Gastrocnemius medialis (tissue), 4 donors: ENCODE data around the gene TFDP2. TPM values are rescaled to one million over a fixed set of nuclear protein-coding genes. Genes with fewer than 3 reads are reported as not detected.

Source experiments
- ATAC-seq, 2 donors: fragments of 150-250 bp; one replicate each; pipeline ENCODE4 v1.9.1; 2016
- DNase-seq, 2 donors: peaks; one replicate each; pipeline ENCODE4 v3.0.0-alpha.2; 2019
- H3K27ac ChIP-seq, 4 donors: fragments of 200-600 bp; sonication (generic); 1 replicate in 1 of 4; 2 replicates in 3 of 4; pipeline ENCODE4 v1.5.1; 2016 to 2018; ENCODE audit warnings: mild to moderate bottlenecking in 2 of 4, moderate library complexity in 1 of 4
- H3K27me3 ChIP-seq, 3 donors: fragments of 200-600 bp; sonication (generic) in 2 of 3; 1 replicate in 1 of 3; 2 replicates in 2 of 3; pipeline versions ENCODE4 v1.5.1 to v1.6.0; 2016 to 2019; ENCODE audit warnings: mild to moderate bottlenecking in 1 of 3, moderate library complexity in 1 of 3
- H3K36me3 ChIP-seq, 2 donors: fragments of 200-600 bp; sonication (generic) in 1 of 2; one replicate each; pipeline ENCODE4 v1.5.1; 2017 to 2018
- H3K4me1 ChIP-seq, 2 donors: fragments of 200-600 bp; sonication (generic) in 1 of 2; one replicate each; pipeline ENCODE4 v1.5.1; 2016 to 2017; ENCODE audit warnings: mild to moderate bottlenecking in 2 of 2
- H3K4me3 ChIP-seq, 4 donors: fragments of 200-600 bp; sonication (generic) in 3 of 4; 1 replicate in 1 of 4; 2 replicates in 3 of 4; pipeline ENCODE4 v1.5.1; 2016 to 2019; ENCODE audit warnings: mild to moderate bottlenecking in 2 of 4
- H3K9me3 ChIP-seq, 3 donors: fragments of 200-600 bp; sonication (generic) in 2 of 3; 1 replicate in 1 of 3; 2 replicates in 2 of 3; pipeline ENCODE4 v1.5.1; 2016 to 2019
- POLR2A ChIP-seq, 2 donors: fragments of 450-650 bp; IDR thresholded peaks; one replicate each; pipeline ENCODE4 v1.6.1; 2017; ENCODE audit warnings: antibody characterized with exemption in 2 of 2, mild to moderate bottlenecking in 2 of 2, moderate library complexity in 2 of 2
- in situ Hi-C, 4 donors: fragments of 200-750 bp; cut with MboI; loops; one replicate each; pipeline versions ENCODE4 v1.15.0 to v1.8.0; 2017; ENCODE audit warnings: low sequenced_read_pairs in 4 of 4
- intact Hi-C: fragments of 100-400 bp; cut with DNase I; formaldehyde crosslinking; loops from one replicate; pipeline ENCODE4 v1.15.1; 2023; ENCODE audit warnings: low total_unique reads
- total RNA-seq, 4 donors: library from RNA; depleted of rRNA; stranded (reverse); fragments of >200 nt; gene quantifications; one replicate each; pipeline versions ENCODE4 v1.1.0 to v1.2.3, GENCODE V29; 2016
- TF ChIP-seq, protein P1 (sequence below), 5 experiments: fragments of 450-650 bp in 3 of 5; fragments of 200-600 bp in 2 of 5; sonication (generic) in 2 of 5; IDR thresholded peaks in 4 of 5; conservative IDR thresholded peaks in 1 of 5; 1 replicate in 4 of 5; 2 replicates in 1 of 5; pipeline ENCODE4 v1.5.1; 2016 to 2019; ENCODE audit warnings: antibody characterized with exemption in 5 of 5, mild to moderate bottlenecking in 3 of 5, moderate library complexity in 3 of 5

Gene TFDP2
- total RNA-seq, 4 donors from 2014 or later: 43.0 to 125 (median 52.4) TPM

DNA sequence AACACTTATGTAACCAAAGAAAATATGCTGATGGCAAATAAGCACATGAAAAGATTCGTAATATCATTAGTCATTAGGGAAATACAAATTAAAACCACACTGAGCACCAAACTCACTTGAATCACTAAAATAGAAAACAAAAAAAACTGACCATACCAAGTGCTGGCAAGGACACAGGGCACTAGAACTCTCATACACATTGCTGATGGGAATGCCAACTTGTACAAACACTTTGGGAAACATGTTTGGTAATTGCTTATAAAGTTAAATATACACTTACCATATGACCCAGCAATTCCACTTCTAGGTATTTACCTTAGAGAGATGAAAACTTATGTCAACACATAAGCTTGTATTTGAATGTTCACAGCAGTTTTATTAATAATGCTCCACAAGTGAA is 95.5 kb downstream of the TFDP2 start:
- in situ Hi-C loops: no loop called here
- ATAC-seq (no peak), DNase-seq (no peak)
- no peaks in the 10 kb centered on the region for H3K36me3 ChIP-seq
- no peak overlapping the region for H3K27ac ChIP-seq
- no peak overlapping the region for H3K4me3 ChIP-seq
- TF ChIP-seq, protein P1, sequence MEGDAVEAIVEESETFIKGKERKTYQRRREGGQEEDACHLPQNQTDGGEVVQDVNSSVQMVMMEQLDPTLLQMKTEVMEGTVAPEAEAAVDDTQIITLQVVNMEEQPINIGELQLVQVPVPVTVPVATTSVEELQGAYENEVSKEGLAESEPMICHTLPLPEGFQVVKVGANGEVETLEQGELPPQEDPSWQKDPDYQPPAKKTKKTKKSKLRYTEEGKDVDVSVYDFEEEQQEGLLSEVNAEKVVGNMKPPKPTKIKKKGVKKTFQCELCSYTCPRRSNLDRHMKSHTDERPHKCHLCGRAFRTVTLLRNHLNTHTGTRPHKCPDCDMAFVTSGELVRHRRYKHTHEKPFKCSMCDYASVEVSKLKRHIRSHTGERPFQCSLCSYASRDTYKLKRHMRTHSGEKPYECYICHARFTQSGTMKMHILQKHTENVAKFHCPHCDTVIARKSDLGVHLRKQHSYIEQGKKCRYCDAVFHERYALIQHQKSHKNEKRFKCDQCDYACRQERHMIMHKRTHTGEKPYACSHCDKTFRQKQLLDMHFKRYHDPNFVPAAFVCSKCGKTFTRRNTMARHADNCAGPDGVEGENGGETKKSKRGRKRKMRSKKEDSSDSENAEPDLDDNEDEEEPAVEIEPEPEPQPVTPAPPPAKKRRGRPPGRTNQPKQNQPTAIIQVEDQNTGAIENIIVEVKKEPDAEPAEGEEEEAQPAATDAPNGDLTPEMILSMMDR (IDR thresholded peaks at IDR 0.05 in 4 of 5, conservative IDR thresholded peaks at IDR 0.05 in 1 of 5): no peak
- no peak for TF ChIP-seq POLR2A (IDR thresholded peaks at IDR 0.05)
- no peaks in the 10 kb centered on the region for H3K4me1 ChIP-seq
- H3K9me3 ChIP-seq: no peaks in the 10 kb centered on the region
- H3K27me3 ChIP-seq: no peaks in the 10 kb centered on the region
- intact Hi-C loops: no loop called here

DNA sequence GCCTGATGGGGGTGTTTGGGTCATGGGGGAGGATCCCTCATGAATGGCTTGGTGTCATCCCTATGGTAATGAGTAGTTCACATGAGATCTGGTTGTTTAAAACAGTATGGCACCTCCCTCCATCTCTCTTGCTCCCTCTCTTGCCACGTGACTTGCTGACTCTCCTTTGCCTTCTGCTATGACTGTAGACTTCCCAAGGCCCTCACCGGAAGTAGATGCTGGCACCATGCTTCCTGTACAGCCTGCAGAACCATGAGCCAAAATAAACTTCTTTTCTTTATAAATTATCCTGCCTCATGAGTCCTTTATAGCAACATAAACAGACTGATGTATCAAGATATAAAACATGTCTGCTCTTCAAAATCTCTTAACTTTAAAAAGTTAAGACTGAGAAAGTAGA is 96.1 kb downstream of the TFDP2 start:
- intact Hi-C loops (no loop called here), in situ Hi-C loops (no loop called here)
- no peak overlapping the region for H3K4me3 ChIP-seq
- H3K36me3 ChIP-seq: no peaks in the 10 kb centered on the region
- no peaks in the 10 kb centered on the region for H3K27me3 ChIP-seq
- no peaks in the 10 kb centered on the region for H3K4me1 ChIP-seq
- ATAC-seq: no peak
- no peak overlapping the region for H3K27ac ChIP-seq
- no peak for DNase-seq
- TF ChIP-seq, protein P1 (IDR thresholded peaks at IDR 0.05 in 4 of 5, conservative IDR thresholded peaks at IDR 0.05 in 1 of 5): no peak
- TF ChIP-seq POLR2A (IDR thresholded peaks at IDR 0.05): no peak
- H3K9me3 ChIP-seq: no peaks in the 10 kb centered on the region

DNA sequence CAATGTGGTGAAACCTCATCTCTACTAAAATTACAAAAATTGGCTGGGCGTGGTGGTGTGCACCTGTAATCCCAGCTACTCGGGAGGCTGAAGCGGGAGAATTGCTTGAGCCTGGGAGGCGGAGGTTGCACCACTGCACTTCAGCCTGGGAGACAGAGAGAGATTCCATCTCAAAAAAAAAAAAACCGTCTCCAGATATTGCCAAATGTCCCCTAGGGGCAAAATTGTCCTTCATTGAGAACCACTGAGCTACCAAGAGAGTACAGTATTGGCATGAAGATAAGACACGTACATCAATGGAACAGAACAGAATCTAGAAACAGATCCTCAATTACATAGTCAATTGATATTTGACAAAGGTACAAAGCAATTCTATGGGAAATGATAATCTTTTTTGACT is 98.0 kb downstream of the TFDP2 start:
- ATAC-seq: no peak
- TF ChIP-seq POLR2A (IDR thresholded peaks at IDR 0.05): no peak
- TF ChIP-seq, protein P1 (IDR thresholded peaks at IDR 0.05 in 4 of 5, conservative IDR thresholded peaks at IDR 0.05 in 1 of 5): no peak
- no peak for DNase-seq
- intact Hi-C loops (no loop called here), in situ Hi-C loops (no loop called here)
- Histone ChIP-seq H3K27me3 (no peaks in the 10 kb centered on the region), H3K4me1 (no peaks in the 10 kb centered on the region), H3K36me3 (no peaks in the 10 kb centered on the region), H3K27ac (no peak overlapping the region), H3K9me3 (no peaks in the 10 kb centered on the region), H3K4me3 (no peak overlapping the region)

DNA sequence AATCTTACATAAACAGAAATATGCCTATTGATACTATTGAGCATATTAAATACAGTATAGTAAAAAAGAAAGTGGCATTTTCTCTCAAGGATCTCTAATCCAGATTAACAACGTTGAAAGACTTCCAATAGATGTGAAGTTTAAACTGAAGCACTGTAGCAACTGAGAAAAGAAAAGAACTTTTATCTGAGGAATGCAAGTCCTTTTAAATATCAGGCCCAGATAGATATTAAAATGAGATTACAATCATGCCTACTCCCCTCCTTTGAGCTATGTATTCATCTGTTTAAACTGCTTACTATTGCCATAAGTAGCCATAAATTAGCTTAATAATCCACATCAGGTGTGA is 102.3 kb downstream of the TFDP2 start:
- TF ChIP-seq, protein P1 (IDR thresholded peaks at IDR 0.05 in 4 of 5, conservative IDR thresholded peaks at IDR 0.05 in 1 of 5): no peak
- TF ChIP-seq POLR2A (IDR thresholded peaks at IDR 0.05): no peak
- intact Hi-C loops: no loop called here
- in situ Hi-C loops: no loop called here

DNA sequence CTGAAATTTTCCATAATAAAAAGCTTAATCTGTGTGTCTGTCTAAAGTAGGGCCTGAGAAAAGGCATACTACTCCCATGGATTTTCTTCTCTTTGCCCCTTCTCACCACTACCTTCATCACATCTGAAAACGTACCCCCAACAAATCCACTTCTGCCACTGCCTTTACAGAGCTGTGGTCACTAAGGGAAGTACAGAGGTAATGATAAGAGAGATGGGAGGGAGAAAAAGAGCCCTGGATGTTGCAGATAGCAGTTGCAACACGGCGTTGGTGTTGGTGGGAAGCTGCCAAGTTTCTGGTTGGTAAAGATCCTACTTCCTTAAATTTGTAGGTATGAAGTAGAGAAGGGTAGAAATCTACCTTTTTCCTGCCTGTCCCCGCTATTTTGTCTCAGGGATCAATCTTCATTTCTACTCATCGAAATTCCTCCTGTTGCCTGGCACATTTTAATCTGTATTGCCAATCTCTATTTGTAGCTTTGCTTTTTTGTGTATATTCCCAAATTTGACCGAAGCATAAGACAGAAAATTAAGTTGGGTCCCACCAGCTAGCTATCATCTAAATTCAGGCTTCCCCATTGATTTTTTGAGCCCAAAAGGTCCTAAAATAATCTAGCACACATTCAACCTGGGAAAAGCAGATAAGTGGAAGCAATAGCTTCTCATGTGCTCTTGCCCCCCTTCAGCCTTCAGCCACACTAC is 102.9 kb downstream of the TFDP2 start:
- Histone ChIP-seq H3K4me1 (no peaks in the 10 kb centered on the region), H3K4me3 (no peak overlapping the region), H3K9me3 (no peaks in the 10 kb centered on the region), H3K27ac (no peak overlapping the region), H3K27me3 (no peaks in the 10 kb centered on the region), H3K36me3 (no peaks in the 10 kb centered on the region)
- ATAC-seq (no peak), DNase-seq (no peak)
- in situ Hi-C loops (no loop called here), intact Hi-C loops (no loop called here)
- no peak for TF ChIP-seq POLR2A (IDR thresholded peaks at IDR 0.05)
- TF ChIP-seq, protein P1 (IDR thresholded peaks at IDR 0.05 in 4 of 5, conservative IDR thresholded peaks at IDR 0.05 in 1 of 5): no peak

More for the DNA sequence above, 102.3 kb downstream of the TFDP2 start:
- H3K27me3 ChIP-seq: no peaks in the 10 kb centered on the region
- H3K27ac ChIP-seq: no peak overlapping the region
- no peaks in the 10 kb centered on the region for H3K36me3 ChIP-seq
- H3K4me1 ChIP-seq: no peaks in the 10 kb centered on the region
- no peak for DNase-seq
- H3K4me3 ChIP-seq: no peak overlapping the region
- H3K9me3 ChIP-seq: no peaks in the 10 kb centered on the region
- no peak for ATAC-seq
